Umbilical cord (tissue), 2 donors: ENCODE measurements around the gene AOC3. TPM values are rescaled to one million over a fixed set of nuclear protein-coding genes. Genes with fewer than 3 reads are reported as not detected.

Experiments
- DNase-seq: peaks from one replicate; pipeline ENCODE4 v3.0.0-alpha.2; 2015; ENCODE audit warnings: low spot score
- total RNA-seq: library from RNA; depleted of rRNA; stranded (reverse); fragments of >200 nt; gene quantifications from one replicate; pipeline ENCODE4 v1.2.3, GENCODE V29; 2014; ENCODE audit warnings: low replicate concordance; ENCODE audit not compliant: insufficient read depth

The AOC3 gene
- total RNA-seq = 89.1 TPM

- DNase-seq = peak; percentile 41
Measured at GRCh38 chr17:42850954-42851353, at the start of gene AOC3. TSS of gene AOC3 (plus strand) at chr17:42851199. CDS start at chr17:42851344, 145 bp downstream.

GRCh38 chr17:42803074-42803883, 47.7 kb upstream of the AOC3 start:
- no peak for DNase-seq

- no peak for DNase-seq
Measured at GRCh38 chr17:42804918-42805367, 46.1 kb upstream of the AOC3 start.

- DNase-seq = no peak
Measured at GRCh38 chr17:42806249-42806648, 44.8 kb upstream of the AOC3 start.

- DNase-seq = no peak
Measured at GRCh38 chr17:42809250-42809649, 41.7 kb upstream of the AOC3 start.

GRCh38 chr17:42814633-42815399, 36.2 kb upstream of the AOC3 start:
- DNase-seq = no peak

- no peak for DNase-seq
Measured at GRCh38 chr17:42817866-42818265, 33.1 kb upstream of the AOC3 start.

- peak; percentile 69 for DNase-seq
Measured at GRCh38 chr17:42818379-42818778, 32.6 kb upstream of the AOC3 start.

- DNase-seq = no peak
Measured at GRCh38 chr17:42819939-42820535, 31.0 kb upstream of the AOC3 start.

- no peak for DNase-seq
Measured at GRCh38 chr17:42821176-42821575, 29.8 kb upstream of the AOC3 start.

GRCh38 chr17:42827472-42827871, 23.5 kb upstream of the AOC3 start:
- DNase-seq = no peak

GRCh38 chr17:42830971-42831370, 20.0 kb upstream of the AOC3 start:
- no peak for DNase-seq

- no peak for DNase-seq
Measured at GRCh38 chr17:42832213-42832933, 18.6 kb upstream of the AOC3 start.

- peak; percentile 95 for DNase-seq
Measured at GRCh38 chr17:42832934-42833766, 17.8 kb upstream of the AOC3 start, which contains the start of gene PSME3. TSS of gene PSME3 (plus strand) at chr17:42833397. CDS start at chr17:42833632, 235 bp downstream.

- no peak for DNase-seq
Measured at GRCh38 chr17:42833767-42834422, 17.1 kb upstream of the AOC3 start.

GRCh38 chr17:42835732-42836131, 15.3 kb upstream of the AOC3 start:
- DNase-seq = no peak

GRCh38 chr17:42841975-42842685, 8.9 kb upstream of the AOC3 start:
- DNase-seq = no peak

- peak; percentile 71 for DNase-seq
Measured at GRCh38 chr17:42843358-42843934, 7.6 kb upstream of the AOC3 start.

- DNase-seq = no peak
Measured at GRCh38 chr17:42844271-42844670, 6.7 kb upstream of the AOC3 start, which contains the start of gene AOC2. TSS of gene AOC2 (plus strand) at chr17:42844580. CDS start at chr17:42844627, 47 bp downstream.
